Measurements from ENCODE around the gene DIPK2B.

Gene DIPK2B

DNA sequence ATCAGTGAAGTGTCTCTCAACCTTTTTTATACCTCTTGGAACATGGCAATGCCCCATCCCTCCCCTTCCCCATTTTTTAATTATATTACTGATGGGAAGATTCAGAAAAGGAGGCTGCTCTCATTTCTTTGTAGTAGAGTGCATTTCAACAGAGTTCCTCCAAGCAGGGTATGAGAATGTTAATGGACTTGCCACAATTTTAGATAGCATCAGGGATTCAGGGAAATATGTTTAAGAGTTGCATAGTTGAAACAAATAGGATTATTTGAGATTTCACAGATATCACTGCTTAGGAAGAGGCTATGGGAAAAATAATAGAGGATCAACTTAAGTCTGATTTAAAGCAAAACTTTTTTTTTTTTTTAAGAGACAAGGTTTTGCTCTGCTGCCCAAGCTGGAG lies 46.2 kb downstream of the DIPK2B start:
- DNase-seq: no peak

DNA sequence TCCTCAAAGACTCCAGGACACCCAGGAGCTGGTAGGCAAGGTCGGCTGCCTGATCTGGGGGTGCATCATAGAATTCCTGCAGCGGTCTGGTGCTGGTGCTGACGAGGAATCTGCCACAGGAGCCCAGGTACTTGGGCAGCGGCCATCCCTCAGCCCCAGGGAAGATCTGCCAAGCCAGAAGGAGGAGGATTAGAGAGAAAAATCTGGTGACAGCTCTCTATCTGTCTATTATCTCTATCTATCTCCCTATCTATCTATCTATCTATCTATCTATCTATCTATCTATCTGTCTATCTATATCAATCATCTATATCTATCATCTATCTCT lies 46.7 kb downstream of the DIPK2B start:
- no peak for DNase-seq
